SK-N-SH (cell line): ENCODE results near the gene DMBT1.

Experiments used
- CTCF ChIP-seq: fragments of 200-600 bp; sonication (generic); IDR thresholded peaks from 2 replicates; pipeline ENCODE4 v1.6.1; 2017; ENCODE audit warnings: antibody characterized with exemption, mild to moderate bottlenecking, moderate library complexity
- EZH2phosphoT487 ChIP-seq: fragments of 200-600 bp; sonication (generic); IDR thresholded peaks from 2 replicates; pipeline ENCODE4 v1.6.1; 2017; ENCODE audit warnings: low read depth, mixed run types, mild to moderate bottlenecking, antibody characterized with exemption, moderate library complexity, borderline replicate concordance
- GABPA ChIP-seq: IDR thresholded peaks from 2 replicates; pipeline ENCODE4 v1.4.0; 2012; ENCODE audit warnings: low read depth, mild to moderate bottlenecking
- POLR2AphosphoS5 ChIP-seq: IDR thresholded peaks from 2 replicates; pipeline ENCODE4 v1.6.1; 2012; ENCODE audit warnings: low read depth, low read length
- RAD21 ChIP-seq: IDR thresholded peaks from 2 replicates; pipeline ENCODE4 v1.6.1; 2012; ENCODE audit warnings: mild to moderate bottlenecking, low read length
- TAF1 ChIP-seq: IDR thresholded peaks from 2 replicates; pipeline ENCODE4 v1.6.1; 2012; ENCODE audit warnings: low read depth, mild to moderate bottlenecking, low read length, moderate library complexity, borderline replicate concordance
- TCF12 ChIP-seq: IDR thresholded peaks from 2 replicates; pipeline ENCODE4 v1.4.0; 2012
- TEAD4 ChIP-seq: IDR thresholded peaks from 2 replicates; pipeline ENCODE4 v1.4.0; 2012; ENCODE audit warnings: mild to moderate bottlenecking, borderline replicate concordance; ENCODE audit not compliant: insufficient read depth
- TF ChIP-seq, protein P1 (sequence below): IDR thresholded peaks from 2 replicates; pipeline ENCODE4 v1.4.0; 2012; ENCODE audit warnings: low read depth

- no peak for TF ChIP-seq GABPA
- no peak for TF ChIP-seq EZH2phosphoT487
- no peak for TF ChIP-seq CTCF
- TF ChIP-seq POLR2AphosphoS5 = no peak
- no peak for TF ChIP-seq TEAD4
- no peak for TF ChIP-seq TCF12
- TF ChIP-seq, protein P1, sequence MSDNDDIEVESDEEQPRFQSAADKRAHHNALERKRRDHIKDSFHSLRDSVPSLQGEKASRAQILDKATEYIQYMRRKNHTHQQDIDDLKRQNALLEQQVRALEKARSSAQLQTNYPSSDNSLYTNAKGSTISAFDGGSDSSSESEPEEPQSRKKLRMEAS = no peak
- no peak for TF ChIP-seq RAD21
- TF ChIP-seq TAF1 = no peak
Observed at GRCh38 chr10:122638106-122638505, 77.6 kb downstream of the DMBT1 start.
